ENCODE results near the gene TOR1A.
"Not testable (repeated sequence)": the region's sequence is repeated elsewhere in the genome, so short reads cannot be mapped to it uniquely, and the experiment has no call there.

The TOR1A gene

DNA sequence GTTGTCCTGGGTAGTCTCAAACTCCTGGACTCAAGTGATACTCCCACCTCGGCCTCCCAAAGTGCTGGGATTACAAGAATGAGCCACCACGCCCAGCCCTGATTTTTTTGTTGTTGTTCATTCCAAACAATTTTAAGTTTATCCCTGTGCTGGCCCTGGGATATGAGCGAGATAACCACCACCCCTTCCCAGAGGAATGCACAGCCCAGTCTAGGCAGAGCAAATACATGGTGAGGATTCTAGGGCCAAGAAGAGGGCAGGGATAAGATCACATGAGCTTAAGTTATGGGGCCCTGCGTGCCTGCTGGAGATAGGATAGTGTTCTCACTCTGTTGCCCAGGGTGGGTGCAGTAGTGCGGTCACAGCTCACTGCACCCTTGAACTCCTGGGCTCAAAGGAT is 42.0 kb downstream of the TOR1A start:
- DNase-seq (ENCODE audit: low read depth): no peak

DNA sequence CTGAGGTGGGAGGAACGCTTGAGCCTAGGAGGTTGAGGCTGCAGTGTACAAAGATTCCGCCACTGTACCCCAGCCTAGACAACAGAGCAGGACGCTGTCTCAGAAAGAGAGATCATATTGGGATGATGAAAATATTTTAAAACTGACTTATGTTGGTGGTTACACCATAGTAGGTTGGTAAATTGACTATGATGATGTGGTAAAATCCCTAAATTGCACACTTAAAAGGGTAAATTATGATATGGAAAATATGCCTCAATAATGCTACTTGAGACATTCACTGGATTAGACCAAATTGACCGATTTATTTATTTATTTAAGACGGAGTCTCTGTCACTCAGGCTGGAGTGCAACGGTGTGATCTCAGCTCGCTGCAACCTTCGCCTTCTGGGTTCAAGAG is 42.8 kb downstream of the TOR1A start:
- no peak for DNase-seq (ENCODE audit: low read depth)

DNA sequence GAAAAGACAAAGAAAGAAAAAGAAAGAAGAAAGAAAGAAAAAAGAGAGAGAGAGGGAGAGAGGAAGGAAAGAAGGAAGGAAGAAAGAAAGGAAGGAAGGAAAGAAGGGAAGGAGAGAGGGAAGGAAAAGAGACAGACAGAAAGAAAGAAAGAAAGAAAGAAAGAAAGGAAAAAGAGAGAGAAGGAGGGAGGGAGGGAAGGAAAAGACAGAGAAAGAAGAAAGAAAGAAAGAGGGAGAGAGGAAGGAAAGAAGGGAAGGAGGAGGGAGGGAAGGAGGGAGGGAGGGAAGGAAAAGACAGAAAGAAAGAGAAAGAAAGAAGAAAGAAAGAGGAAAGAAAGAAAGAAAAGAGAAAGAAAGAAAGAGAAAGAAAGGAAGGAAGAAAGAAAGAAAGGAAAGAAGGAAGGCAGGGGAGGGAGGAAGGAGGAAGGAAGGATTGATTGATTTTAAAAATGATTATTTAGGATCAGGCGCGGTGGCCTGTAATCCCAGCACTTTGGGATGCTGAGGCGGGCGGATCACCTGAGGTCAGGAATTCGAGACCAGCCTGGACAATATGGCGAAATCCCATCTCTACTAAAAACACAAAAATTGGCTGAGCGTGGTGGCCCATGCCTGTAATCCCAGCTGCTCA is 44.3 kb downstream of the TOR1A start:
- DNase-seq (ENCODE audit: low read depth): no peak

DNA sequence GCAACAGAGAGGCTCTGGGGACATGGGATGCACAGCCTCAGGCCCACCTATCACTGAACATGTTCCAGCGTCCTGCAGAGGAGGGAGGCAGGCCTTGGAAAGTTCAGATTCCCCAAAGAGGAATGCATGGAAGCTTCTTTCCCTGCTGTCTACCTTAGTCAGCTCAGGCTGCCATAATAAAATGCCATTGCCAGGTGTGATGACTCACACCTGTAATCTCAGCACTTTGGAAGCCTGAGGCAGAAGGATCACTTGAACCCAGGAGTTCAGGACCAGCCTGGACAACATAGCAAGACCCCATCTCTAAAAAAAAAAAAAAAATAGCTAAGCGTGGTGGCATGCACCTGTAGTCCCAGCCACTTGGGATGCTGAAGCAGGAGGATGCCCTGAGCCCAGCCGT is 45.5 kb downstream of the TOR1A start:
- no peak for DNase-seq (ENCODE audit: low read depth)

DNA sequence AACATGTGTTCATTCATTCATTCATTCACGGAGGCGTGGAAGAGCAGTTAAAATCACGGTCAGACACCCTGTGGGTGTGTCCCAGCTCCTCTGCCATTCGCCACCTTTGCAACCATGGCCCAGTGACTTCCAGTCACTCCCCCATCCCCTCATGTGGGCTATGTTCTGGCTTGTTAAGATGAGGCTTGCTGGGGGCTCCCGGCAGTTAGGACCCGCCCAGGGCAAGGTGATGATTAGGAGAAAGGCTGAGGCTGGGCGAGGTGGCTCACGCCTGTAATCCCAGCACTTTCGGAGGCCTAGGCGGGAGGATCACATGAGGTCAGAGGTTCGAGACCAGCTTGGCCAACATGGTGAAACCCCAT is 46.2 kb downstream of the TOR1A start:
- no peak for DNase-seq (ENCODE audit: low read depth)

DNA sequence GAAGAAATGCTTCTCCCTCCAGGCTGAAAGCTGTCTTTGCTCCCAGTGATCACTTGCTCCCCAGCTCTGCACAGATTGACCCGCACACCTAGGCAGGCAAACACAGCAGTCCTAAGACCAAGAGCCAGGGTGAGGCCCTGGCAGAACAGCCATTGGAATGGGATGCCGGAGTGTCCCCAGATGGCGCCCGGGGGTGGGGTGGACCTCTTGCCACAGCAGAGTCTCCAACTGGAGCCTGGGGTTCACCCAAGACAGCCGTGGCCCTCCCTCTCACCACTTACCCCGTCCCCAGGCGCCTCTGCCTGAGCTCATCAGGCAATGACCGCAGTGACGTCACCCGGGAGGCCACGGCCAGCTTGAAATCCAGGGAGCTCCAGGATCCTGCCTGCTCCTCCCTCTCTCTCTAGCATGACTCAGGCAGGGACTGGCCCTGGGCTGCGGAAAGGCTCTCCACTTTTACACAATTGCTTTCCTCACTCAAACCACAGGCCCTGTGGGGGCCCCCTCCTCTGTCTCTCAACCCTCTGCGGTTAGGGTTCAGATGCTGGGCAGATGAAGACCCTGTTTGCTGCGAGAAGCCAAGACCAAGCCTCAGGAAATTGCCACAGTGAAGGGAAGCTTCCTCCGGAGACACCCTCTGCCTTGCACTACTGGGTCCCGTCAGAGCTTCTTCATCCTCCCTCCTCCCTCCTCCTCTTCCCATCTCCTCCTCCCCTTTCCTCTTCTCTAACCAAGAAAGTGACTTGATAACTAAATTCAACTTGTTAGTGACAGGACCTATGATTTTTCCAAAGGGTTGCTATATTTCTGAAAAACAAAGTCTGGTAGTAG is 46.8 kb downstream of the TOR1A start:
- no peak for DNase-seq (ENCODE audit: low read depth)

DNA sequence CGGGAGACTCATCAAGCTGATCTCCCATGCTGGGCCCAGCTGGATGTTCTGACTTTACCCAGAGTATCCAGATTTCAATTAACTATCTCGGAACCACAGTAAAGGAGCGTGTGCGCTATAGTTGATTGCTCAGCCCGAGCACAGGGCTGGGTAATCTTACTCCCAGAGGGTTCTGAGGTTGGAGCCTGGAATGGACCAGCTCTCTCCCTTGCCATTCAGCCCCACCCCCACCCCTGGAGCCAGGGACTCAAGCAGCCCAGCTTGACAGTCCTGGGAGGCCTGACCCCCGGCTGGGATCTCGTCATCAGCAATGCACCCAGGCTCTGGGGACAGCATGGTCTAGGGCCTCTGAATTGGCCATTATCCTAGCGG is 47.4 kb downstream of the TOR1A start:
- no peak for DNase-seq (ENCODE audit: low read depth)

DNA sequence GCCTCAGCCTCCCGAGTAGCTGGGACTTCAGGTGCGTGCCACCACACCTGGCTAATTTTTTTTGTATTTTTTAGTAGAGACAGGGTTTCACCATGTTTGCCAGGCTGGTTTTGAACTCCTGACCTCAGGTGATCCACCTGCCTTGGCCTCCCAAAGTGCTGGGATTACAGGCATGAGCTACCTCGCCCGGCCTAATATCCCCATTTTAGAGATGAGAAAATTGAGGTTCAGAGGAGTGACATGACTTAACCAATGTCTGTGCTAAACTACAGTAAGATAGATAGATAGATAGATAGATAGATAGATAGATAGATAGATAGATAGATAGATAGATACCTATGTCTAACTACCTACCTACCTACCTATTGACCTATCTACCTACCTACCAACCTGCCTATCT is 47.8 kb downstream of the TOR1A start:
- not testable (repeated sequence) for DNase-seq (ENCODE audit: low read depth)

DNA sequence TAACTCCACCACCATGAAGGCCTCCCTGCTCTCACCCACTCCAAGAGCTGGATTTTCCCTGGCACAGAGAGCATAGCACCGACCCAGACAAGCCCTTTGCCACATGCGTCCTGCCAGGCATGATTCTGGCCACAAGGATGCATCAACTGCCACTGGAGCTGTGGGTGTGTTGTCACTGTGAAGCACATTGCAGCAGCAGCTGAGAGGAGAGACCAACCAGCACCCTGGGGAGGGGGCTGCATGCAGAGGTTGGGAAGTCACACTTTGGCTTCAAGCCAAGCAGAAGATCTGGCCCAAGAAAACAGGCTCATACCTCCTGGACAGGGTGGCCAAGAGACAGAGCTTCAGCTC is 48.5 kb downstream of the TOR1A start:
- no peak for DNase-seq (ENCODE audit: low read depth)

DNA sequence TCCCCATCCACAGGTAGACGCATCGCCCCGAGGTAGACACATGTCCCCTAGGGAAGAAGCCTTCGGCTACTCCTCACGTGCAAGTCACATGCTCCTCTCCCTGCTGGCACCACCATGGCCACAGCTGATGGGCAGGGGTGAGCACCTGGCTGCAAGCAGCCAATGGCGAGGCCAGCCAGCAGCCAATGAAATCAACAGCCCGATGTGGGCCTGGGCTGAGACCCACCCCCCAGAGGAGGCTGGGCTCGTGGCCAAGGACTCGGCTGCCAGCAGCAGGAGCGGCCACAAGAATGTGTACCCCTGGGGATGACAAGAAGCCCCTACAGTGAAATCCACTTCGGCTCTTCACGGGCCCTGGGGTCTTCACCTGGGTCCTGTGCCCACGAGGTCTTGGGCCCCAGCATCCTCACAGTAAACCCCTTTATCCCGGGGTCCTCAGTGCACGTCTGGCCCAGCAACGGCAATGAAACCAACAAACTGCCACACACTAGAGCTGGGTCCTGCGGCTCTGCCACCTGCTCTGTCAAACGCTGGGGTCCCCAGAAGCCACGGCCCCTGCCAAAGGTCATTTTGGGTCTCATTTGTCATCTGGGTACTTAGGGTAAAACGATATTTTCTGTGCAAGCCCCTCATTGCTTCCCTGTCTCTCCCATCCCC is 49.0 kb downstream of the TOR1A start:
- DNase-seq (ENCODE audit: low read depth): no peak

DNA sequence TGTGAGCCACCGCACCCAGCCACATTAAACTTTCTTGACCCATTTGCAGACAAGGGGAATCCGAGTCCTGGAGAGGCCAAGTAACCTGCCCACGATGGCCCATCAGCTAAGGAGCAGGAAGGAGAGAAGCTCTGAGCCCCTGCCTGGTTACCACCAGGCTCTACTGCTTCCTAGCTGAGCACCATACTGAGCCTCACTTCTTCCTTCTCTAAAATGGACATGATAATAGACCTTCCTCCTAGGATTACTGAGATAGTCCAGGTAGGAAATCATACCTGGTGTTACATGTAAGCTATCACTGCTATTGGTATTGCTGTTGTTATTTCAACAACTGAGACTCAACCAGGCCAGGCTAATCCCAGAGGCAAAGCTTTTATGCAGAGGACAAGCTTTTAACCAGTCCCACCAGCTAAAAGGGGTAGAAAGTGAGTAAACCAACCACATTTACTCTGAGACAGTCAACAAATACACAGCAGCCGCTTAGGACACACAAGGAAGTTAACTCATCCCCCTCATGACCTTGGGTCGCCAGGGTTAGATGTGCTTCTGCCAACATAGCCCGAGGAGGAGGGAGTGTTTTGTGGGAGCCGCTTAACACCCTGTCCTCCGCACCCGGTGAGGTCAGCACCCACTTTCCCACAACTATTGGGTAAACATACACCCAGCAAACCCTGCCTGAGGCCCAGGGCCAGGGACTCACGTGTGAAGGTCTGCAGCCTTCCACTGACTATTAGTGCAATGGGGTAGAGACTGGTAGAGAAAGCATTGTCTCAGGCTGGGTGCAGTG is 50.5 kb downstream of the TOR1A start:
- DNase-seq (ENCODE audit: low read depth): no peak

DNA sequence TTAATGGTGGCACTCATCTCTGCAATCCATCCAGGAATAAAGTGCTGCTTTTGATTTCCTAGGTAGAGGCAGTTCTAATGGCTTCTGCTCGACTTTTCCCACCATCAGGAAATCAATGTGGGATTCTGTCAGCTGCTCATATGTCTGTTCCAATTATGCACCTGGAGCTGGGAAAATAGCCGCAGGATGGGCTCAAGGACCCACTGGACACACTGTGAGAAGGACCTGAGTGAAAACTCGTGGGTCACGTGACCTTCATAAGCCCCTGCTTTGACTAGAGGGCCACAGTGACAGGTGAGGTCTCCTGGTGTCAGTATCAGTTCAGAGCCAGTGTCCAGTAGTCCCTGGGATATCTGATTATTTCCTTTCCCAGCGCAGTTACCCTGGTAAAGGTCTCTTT is 53.2 kb downstream of the TOR1A start:
- no peak for DNase-seq (ENCODE audit: low read depth)

DNA sequence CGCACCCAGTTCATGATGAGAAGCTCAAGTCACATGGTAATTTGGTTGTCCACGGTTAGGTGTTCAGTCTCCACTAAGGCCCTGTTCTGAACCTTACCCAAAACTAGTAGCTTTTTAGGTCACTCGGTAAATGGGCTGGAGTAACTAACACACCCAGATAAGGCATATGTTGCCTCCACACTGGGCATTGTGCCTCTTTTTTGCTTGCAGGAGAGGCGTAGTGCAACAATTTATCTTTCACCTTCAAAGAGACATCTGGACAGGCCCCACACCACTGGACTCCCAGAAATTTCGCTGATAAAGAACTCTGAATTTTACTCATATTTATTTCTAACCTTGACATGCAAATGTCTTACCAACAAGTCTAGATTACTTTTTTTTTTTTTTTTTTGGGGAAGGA is 54.3 kb downstream of the TOR1A start:
- no peak for DNase-seq (ENCODE audit: low read depth)

DNA sequence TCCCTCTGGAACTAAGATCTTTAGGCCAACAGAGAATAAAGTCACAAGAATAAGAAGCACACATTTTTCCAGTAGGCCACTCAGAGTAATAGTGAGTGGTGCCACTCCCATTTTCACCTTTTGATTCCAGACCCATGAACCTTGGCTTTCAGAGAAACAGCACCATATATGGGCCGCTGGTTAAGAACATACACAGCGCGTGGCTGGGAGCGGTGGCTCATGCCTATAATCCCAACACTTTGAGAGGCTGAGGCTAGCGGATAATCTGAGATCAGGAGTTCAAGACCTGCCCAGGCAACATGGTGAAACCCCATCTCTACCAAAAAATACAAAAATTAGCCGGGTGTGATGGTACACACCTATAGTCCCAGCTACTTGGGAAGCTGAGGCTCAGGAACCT is 55.5 kb downstream of the TOR1A start:
- no peak for DNase-seq (ENCODE audit: low read depth)

DNA sequence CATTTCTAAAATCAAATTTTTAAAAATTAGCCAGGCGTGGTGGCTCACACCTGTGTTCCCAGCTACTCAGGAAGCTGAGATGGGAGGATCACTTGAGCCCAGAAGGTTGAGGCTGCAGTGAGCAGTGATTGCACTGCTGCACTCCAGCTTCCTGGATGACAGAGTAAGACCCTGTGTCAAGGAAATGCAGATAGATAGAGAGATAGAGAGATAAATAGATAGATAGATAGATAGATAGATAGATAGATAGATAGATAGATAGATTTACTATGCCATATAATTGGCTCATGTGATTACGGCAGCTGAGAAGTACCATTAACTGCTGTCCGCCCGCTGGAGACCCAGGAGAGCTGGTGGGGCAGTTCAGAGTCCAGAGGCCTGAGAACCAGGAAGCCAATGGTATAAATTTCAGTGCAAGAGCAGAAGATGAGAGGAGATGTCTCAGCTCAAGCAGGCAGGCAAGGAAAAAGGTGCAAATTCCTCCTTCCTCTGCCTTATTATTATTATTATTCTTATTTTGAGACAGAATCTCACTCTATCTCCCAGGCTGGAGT is 58.1 kb downstream of the TOR1A start:
- no peak for DNase-seq (ENCODE audit: low read depth)

DNA sequence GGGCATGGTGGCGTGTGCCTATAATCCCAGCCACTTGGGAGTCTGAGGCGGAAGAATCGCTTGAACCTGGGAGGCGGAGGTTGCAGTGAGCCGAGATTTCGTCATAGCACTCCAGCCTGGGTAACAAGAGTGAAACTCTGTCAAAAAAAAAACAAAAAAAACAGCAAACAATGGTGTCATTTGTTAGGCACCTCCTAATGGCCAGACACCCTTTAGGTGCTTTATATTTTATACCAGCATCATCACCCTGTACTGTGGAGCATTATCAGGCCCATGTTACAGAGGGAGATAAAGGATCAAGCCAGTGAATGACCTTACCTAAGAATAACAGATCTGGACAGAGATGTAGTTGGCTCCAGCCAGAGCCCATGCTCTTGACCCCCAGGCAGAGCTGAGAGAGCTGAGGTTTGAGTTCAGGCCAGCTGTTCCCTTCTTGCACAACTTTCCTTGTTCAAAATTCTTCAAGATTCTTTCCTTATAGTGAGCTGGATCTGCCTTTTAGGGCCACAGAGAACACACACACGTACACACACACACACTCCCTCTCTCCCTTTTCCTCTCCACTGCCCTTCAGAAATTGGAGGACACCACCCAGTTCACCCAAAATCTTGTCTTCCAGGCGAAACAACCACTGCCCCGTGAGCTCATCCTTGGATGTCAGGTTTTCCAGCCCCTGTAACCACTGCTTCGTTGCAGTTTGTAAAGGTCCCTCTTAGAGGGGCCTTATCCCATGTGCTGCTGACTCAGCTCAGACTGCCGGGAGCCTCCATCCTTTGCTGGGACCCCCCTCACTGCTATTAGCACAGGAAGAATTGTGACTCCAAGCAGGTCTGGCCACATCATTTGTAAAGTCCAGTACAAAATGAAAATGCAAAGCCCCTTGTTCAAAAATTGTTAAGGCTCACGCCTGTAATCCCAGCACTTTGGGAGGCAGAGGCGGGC is 60.7 kb downstream of the TOR1A start:
- DNase-seq (ENCODE audit: low read depth): no peak
